Spleen (tissue), 11 donors: ENCODE results near the gene SPATS2L. TPM values are rescaled to one million over a fixed set of nuclear protein-coding genes. Genes with fewer than 3 reads are reported as not detected.

ENCODE experiments used
- DNase-seq: peaks from one replicate; pipeline ENCODE4 v3.0.0-alpha.2; 2020
- H3K27ac ChIP-seq, 8 donors: fragments of 200-600 bp; sonication (generic) in 7 of 8; 1 replicate in 4 of 8; 2 replicates in 4 of 8; pipeline versions ENCODE4 v1.5.0 to v1.8.0; 2016 to 2021; ENCODE audit warnings: inconsistent platforms in 4 of 8, mild to moderate bottlenecking in 4 of 8, moderate library complexity in 1 of 8
- H3K27me3 ChIP-seq, 7 donors: fragments of 200-600 bp; sonication (generic) in 6 of 7; replicated peaks in 1 of 7; 1 replicate in 4 of 7; 2 replicates in 3 of 7; pipeline versions ENCODE4 v1.5.0 to v1.8.0; 2016 to 2021; ENCODE audit warnings: inconsistent platforms in 3 of 7, mild to moderate bottlenecking in 1 of 7
- H3K36me3 ChIP-seq, 6 donors: fragments of 200-600 bp; sonication (generic) in 5 of 6; 1 replicate in 4 of 6; 2 replicates in 2 of 6; pipeline versions ENCODE4 v1.5.0 to v1.8.0; 2016 to 2021; ENCODE audit warnings: inconsistent platforms in 2 of 6
- H3K4me1 ChIP-seq, 6 donors: fragments of 200-600 bp; sonication (generic) in 5 of 6; 1 replicate in 3 of 6; 2 replicates in 3 of 6; pipeline versions ENCODE4 v1.5.0 to v1.8.0; 2016 to 2021; ENCODE audit warnings: inconsistent platforms in 3 of 6
- H3K4me3 ChIP-seq, 8 donors: fragments of 200-600 bp; sonication (generic) in 7 of 8; 1 replicate in 4 of 8; 2 replicates in 4 of 8; pipeline versions ENCODE4 v1.5.0 to v1.8.0; 2016 to 2021; ENCODE audit warnings: inconsistent platforms in 4 of 8, mild to moderate bottlenecking in 4 of 8, moderate library complexity in 2 of 8
- H3K9me3 ChIP-seq, 8 donors: fragments of 200-600 bp; sonication (generic) in 7 of 8; 1 replicate in 4 of 8; 2 replicates in 4 of 8; pipeline versions ENCODE4 v1.5.0 to v1.8.0; 2016 to 2021; ENCODE audit warnings: inconsistent platforms in 4 of 8
- CTCF ChIP-seq, 11 experiments: fragments of 200-600 bp in 7 of 11; fragments of 450-650 bp in 4 of 11; sonication (generic) in 4 of 11; IDR thresholded peaks in 8 of 11; conservative IDR thresholded peaks in 3 of 11; 1 replicate in 7 of 11; 2 replicates in 4 of 11; pipeline versions ENCODE4 v1.4.0 to v1.8.0; 2016 to 2021; ENCODE audit warnings: antibody characterized with exemption in 11 of 11, inconsistent platforms in 4 of 11, mild to moderate bottlenecking in 1 of 11
- POLR2A ChIP-seq, 3 donors: fragments of 450-650 bp; IDR thresholded peaks; one replicate each; pipeline ENCODE4 v1.5.1; 2017; ENCODE audit warnings: antibody characterized with exemption in 3 of 3, mild to moderate bottlenecking in 1 of 3
- POLR2AphosphoS5 ChIP-seq, 3 donors: sonication (generic); formaldehyde crosslinking; IDR thresholded peaks; one replicate each; pipeline ENCODE4 v1.5.1; 2017; ENCODE audit warnings: antibody characterized with exemption in 3 of 3
- WGBS, 5 donors: extraction: QIAGEN DNeasy Blood & Tissue Kit in 3 of 5; methylation state at CpG; one replicate each; pipeline versions ENCODE4 v1.1.5 to v1.1.7; 2013 to 2018; 5-methylcytosine and 5-hydroxymethylcytosine counted together
- intact Hi-C: fragments of 100-400 bp; cut with DNase I; formaldehyde crosslinking; loops from one replicate; pipeline ENCODE4 v1.15.0; 2023; ENCODE audit warnings: low total_unique reads
- polyA plus RNA-seq, 3 donors: library from polyadenylated mRNA; stranded (reverse); fragments of 200-250 nt; gene quantifications; one replicate each; pipeline ENCODE4 v1.2.1, GENCODE V29; 2013
- total RNA-seq, 7 donors: library from RNA; depleted of rRNA in 3 of 7; stranded (reverse); fragments of >200 nt in 3 of 7; fragmentation: NEBNext Ultra II Directional in 4 of 7; extraction: Animal tissue kit (Norgen Biotek cat#: 25700) in 4 of 7; gene quantifications; one replicate each; pipeline versions ENCODE4 v1.1.0 to v1.2.1, GENCODE V29; 2016 to 2021
- donor health status: healthy with polysubstance abuse.
- donor health status: DM: no; HTN: no; CAD: no; lungs with moderate emphysema.
- donor health status: DM: no; HTN: no; CAD: no.
- donor health status: Bipolar disorder and iron deficiency.
- donor health status: healthy.
- donor health status: DM: no; HTN: no; CAD: no.
- donor health status: DM: yes; HTN: yes; CAD: no.

The SPATS2L gene
- total and polyA plus RNA-seq, 10 donors: 9.5 to 84.7 (median 57.2) TPM

GRCh38 chr2:200470230-200470629 lies 163.7 kb downstream of the SPATS2L start:
- WGBS, 5 donors: 81 to 93% (median 85%) methylated on average over 3 of the region's 3 CpGs
- H3K4me1 ChIP-seq: peaks cover 0 to 52% (median 31%) of the 10 kb centered on the region in 6 donors

GRCh38 chr2:200471324-200471848 lies 164.9 kb downstream of the SPATS2L start:
- Histone ChIP-seq H3K4me3 (no peak overlapping the region), H3K27me3 (no peaks in the 10 kb centered on the region), H3K27ac (no peak overlapping the region), H3K9me3 (no peaks in the 10 kb centered on the region), H3K4me1 (peaks cover 0 to 42% (median 25%) of the 10 kb centered on the region in 6 donors), H3K36me3 (peaks cover 0 to 84% (median 10%) of the 10 kb centered on the region in 6 donors)
- TF ChIP-seq CTCF (IDR thresholded peaks at IDR 0.05 in 8 of 11, conservative IDR thresholded peaks at IDR 0.05 in 3 of 11): peak in 10 of 11 experiments; percentile 17 to 65 (median 58)
- TF ChIP-seq POLR2AphosphoS5 (IDR thresholded peaks at IDR 0.05): no peak
- TF ChIP-seq POLR2A (IDR thresholded peaks at IDR 0.05): no peak
- WGBS, 5 donors: 48 to 65% (median 49%) methylated on average over 8 of the region's 8 CpGs
- no peak for DNase-seq
- intact Hi-C loops: no loop called here

More at GRCh38 chr2:200470230-200470629, 163.7 kb downstream of the SPATS2L start:
- peaks cover 0 to 73% (median 10%) of the 10 kb centered on the region in 6 donors for H3K36me3 ChIP-seq
- DNase-seq: no peak
- no peak overlapping the region for H3K4me3 ChIP-seq
- TF ChIP-seq POLR2AphosphoS5 (IDR thresholded peaks at IDR 0.05) (no peak), POLR2A (IDR thresholded peaks at IDR 0.05) (no peak), CTCF (IDR thresholded peaks at IDR 0.05 in 8 of 11, conservative IDR thresholded peaks at IDR 0.05 in 3 of 11) (no peak)
- H3K9me3 ChIP-seq: no peaks in the 10 kb centered on the region
- H3K27ac ChIP-seq: no peak overlapping the region
- no peaks in the 10 kb centered on the region for H3K27me3 ChIP-seq
- intact Hi-C loops: no loop called here

GRCh38 chr2:200471928-200472645 lies 165.6 kb downstream of the SPATS2L start:
- Histone ChIP-seq H3K4me3 (no peak overlapping the region), H3K9me3 (no peaks in the 10 kb centered on the region), H3K27ac (no peak overlapping the region), H3K27me3 (no peaks in the 10 kb centered on the region), H3K36me3 (peaks cover 0 to 91% (median 10%) of the 10 kb centered on the region in 6 donors), H3K4me1 (peaks cover 0 to 35% (median 23%) of the 10 kb centered on the region in 6 donors)
- WGBS, 5 donors: 82 to 89% (median 88%) methylated on average over 8 of the region's 8 CpGs
- no peak for TF ChIP-seq POLR2A (IDR thresholded peaks at IDR 0.05)
- TF ChIP-seq POLR2AphosphoS5 (IDR thresholded peaks at IDR 0.05): no peak
- TF ChIP-seq CTCF (IDR thresholded peaks at IDR 0.05 in 8 of 11, conservative IDR thresholded peaks at IDR 0.05 in 3 of 11): no peak
- intact Hi-C loops: no loop called here
- DNase-seq: no peak

- Histone ChIP-seq H3K27me3 (no peaks in the 10 kb centered on the region), H3K27ac (no peak overlapping the region), H3K4me1 (peaks cover 0 to 26% (median 15%) of the 10 kb centered on the region in 6 donors), H3K9me3 (no peaks in the 10 kb centered on the region), H3K4me3 (no peak overlapping the region), H3K36me3 (peaks cover 0 to 89% (median 10%) of the 10 kb centered on the region in 6 donors)
- 92 to 94% (median 93%) methylated on average over 14 of the region's 14 CpGs for WGBS, 5 donors
- TF ChIP-seq CTCF (IDR thresholded peaks at IDR 0.05 in 8 of 11, conservative IDR thresholded peaks at IDR 0.05 in 3 of 11) (no peak), POLR2A (IDR thresholded peaks at IDR 0.05) (no peak), POLR2AphosphoS5 (IDR thresholded peaks at IDR 0.05) (no peak)
- intact Hi-C loops: no loop called here
- DNase-seq: no peak
Measured at GRCh38 chr2:200472853-200473464, 166.5 kb downstream of the SPATS2L start.
